Smooth muscle cell of trachea (primary cell): ENCODE data around the gene HRAS. TPM values are rescaled to one million over a fixed set of nuclear protein-coding genes. Genes with fewer than 3 reads are reported as not detected.

Experiments
- total RNA-seq: library from RNA; depleted of rRNA; stranded (reverse); fragments of >200 nt; gene quantifications from 2 replicates; pipeline ENCODE4 v1.2.1, GENCODE V29; 2014

Gene HRAS
- 49.5 and 62.4 TPM in 2 replicates for total RNA-seq

DNA sequence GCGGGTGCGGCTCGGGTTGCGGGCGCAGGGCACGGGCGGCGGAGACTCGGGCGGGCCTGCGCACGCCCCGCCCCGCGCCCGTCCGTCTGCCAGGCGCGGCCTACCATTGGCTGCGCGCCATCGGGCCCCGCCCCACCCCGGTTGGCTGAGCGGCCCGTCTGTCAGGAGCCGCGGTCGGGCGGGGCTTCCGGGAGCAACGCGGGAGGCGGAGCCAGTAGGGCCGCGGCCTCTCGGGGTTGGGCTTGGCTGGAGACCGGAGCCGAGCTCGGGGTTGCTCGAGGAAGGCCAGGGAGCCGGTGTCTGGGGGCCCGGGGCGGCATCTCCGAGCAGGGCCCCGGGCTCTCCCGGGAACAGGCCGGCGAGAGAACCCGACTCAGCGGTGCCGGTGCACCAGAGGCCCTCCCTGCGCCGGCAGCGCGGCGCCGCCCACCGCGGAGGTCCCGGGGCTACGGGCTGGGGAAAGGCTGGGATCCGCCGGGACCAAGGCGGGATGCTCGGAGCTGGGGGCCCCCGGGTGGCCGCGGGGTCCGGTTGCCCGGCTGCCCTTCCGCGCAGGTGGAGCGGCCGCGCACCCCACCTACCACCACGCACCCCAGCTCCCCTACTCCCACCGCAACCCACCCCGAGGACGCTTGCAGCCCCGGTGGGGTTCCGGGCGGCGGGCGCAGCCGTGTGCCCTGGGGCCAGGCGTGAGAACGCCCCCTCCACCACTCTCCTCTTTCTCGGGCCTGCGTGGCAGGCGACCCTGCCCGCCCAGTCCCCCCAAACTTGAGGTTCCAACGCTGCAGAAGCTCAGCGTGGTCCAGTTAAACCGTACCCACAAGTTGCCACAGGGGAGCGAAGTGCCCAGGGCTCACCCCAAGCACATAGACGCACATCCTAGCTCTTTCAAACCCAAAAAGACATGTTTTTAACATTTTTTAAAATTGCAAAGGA, at the start of gene HRAS:
HRAS (minus strand) TSS at position 58 of the 936 bp plus-strand sequence.

DNA sequence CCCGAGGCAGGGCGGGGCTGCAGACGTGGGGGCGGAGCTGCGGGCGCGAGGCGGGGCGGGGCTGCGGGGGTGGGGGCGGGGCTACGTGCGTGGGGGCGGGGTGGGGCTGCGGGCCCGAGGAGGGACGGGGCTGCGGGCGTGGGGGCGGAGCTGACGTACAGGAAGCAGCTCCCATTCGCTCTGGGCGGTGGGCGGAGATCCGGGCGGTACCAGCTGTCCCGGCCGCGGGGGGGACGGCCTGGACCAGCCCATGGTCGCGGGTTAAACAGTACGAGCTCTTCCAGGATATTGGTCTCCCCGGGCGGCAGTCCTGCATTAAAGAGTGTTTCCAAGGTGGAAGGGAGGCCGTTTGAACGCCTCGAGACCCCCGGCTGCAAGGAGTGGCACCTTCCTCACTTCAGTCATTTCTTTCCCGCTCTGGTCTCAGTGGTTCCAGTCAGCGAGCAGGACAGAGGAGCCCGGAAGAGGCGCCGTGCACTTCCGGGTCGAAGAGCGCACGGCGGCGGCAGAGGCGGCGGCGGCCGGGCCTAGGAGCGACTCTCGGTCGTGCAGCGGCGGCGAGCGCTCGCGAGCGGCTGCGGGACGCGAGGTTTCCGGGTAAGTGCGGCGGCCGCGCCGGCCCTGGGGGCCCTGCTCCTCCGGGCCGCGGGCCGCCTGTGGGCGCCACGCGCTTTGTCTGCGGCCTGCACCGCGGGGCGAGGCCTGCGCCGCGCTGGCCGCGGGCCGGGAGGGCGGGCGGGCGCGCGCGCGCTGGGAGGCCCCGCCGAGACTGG, 40.8 kb upstream of the HRAS start, which contains the start of gene PHRF1:
PHRF1 (plus strand) TSS at position 475 of the 773 bp plus-strand sequence. CDS start 5,043 bp downstream, outside the sequence.

DNA sequence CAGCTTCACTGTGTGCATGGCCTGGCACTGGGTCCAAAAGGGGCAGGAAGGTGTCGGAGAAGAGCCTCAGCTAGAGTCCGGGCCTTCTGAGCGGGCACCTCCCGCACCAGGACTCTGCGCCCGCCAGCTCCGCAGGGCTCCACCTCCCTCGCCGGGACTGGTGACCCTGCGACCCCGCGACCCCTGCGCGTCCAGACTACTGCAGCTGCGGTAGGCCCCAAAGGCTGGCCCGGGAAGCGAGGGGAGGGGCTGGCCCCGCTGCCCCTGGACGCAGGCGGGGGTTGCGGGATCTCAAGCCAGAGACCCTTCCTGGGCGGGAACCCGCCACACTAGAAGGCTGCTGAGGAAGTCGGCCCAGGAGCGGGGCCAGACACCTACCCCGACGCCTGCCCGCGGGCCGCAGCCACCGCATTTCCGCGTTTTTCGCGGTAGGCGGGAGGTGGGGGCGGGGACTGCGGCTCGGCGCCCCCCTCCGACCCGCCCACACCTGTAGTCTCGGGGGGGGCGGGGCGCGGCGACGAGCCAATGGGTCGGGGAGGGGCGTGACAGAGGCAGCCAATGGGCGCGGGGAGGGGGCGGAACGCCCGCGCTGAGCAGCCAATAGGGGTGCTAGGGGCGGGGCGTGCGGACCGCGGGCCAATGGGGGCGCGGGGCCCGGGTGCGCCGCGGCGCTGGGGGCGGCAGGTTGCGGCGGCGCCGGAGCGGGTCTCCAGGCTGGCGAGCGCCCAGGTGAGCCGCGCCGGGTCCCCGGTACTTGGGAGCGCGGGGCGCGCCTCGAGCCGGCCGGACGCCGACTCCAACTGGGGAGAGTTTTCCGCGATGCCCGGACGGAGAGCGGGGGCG, 25.1 kb upstream of the HRAS start, which contains the start of the genes LMNTD2 and RASSF7:
LMNTD2 (minus strand) TSS at position 434 of the 843 bp plus-strand sequence; CDS start at position 412, 22 bp downstream.
RASSF7 (plus strand) TSS at position 666 of the 843 bp plus-strand sequence. CDS start 799 bp downstream, outside the sequence.

DNA sequence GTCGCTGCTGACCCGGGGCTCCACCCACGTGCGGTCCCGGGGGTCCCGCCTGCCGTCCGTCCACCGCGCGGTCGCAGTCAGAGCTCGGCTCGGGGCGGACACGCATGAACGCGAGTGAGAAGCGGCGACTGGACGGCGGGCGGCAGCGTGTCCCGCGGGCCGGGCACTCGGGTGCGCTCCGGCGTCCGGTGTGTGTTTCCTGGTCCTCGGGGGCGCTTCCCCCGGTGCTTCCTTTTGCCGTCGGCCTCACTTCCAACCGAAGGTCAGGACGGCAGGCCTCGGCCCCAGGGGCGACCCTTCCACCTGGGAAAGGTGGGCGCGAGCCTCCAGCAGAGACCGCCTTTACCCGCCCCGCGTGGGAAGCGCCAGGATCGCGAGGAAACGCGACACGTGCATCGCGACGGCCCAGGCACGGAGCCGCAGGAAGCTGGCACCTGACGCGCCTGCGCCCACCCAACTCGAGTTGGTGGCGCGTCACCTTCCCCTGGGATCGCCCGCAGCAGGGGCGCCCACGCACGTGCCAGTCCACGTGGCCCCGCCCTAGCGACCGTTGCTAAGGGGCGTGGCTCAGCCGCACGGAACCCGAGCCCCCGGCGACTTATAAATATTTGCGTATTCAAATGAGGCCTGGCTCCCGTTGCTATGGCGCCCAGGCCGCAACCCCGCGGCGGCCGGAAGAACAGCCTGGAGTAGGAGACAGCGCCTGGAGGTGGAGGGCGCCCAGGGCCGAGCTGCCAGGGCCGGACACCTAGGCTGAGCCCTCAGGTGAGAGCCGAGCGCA, 1.7 kb upstream of the HRAS start, which contains the start of gene LRRC56:
LRRC56 (plus strand) TSS at position 687 of the 781 bp plus-strand sequence. CDS start 3,158 bp downstream, outside the sequence.

DNA sequence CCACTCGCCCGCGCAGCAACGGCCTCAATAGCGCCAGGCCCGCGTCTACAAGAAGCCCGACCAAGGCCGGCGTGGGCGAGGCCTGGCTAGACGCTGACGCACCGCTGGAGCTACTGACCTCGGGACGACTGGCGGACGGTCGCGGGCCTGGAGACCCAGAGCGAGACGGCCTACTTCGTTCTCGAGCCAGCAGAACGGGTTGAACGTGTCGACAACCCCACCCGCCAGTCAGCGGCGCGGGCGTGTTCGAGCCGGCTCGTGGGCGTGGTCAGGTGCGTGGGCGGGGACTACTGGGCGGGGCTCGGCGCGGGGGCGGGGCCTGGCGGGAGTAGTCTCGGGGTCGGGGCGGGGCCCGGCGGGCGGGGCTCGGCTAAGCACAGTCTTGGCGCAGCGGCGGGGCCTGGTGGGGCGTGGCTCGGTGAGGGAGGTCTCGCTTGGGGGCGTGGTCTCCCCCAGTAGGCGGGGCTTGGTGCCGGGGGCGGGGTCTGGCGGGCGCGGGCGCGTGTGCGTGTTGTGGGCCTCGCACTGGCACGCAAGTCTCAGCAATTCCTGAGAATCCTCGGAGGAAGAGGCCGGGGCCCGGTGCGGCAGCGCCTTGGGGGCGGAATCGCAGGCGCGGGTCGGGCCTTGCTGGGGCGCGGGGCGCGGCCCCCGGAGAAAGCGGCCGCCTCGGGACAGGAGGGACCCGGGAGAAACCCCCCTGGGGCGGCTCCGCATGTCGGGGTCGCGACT, 28.2 kb downstream of the HRAS start, which contains the start of gene RNH1:
RNH1 (minus strand) TSS at position 248 of the 732 bp plus-strand sequence. CDS start 5,080 bp downstream, outside the sequence.

Other genes with a start within 250 kb of the HRAS start
- gene PGGHG, start 246.4 kb downstream of the HRAS start, total RNA-seq: 7.9 and 18.0 TPM in 2 replicates
- 0.50 TPM in 1 of 2 replicates, not detected in the other for gene IFITM5, start 236.1 kb downstream of the HRAS start, total RNA-seq
- gene IFITM2, start 227.8 kb downstream of the HRAS start, total RNA-seq: 49.7 and 93.9 TPM in 2 replicates
- gene IFITM1, start 221.5 kb downstream of the HRAS start, total RNA-seq: 20.9 and 31.6 TPM in 2 replicates
- gene IFITM3, start 214.7 kb downstream of the HRAS start, total RNA-seq: 33.3 and 84.0 TPM in 2 replicates
- gene B4GALNT4, start 166.1 kb downstream of the HRAS start, total RNA-seq: 3.3 and 4.7 TPM in 2 replicates
- 1.7 and 2.8 TPM in 2 replicates for gene PKP3, start 141.4 kb downstream of the HRAS start, total RNA-seq
- 17.5 and 18.5 TPM in 2 replicates for gene SIGIRR, start 120.6 kb downstream of the HRAS start, total RNA-seq
- gene ANO9, start 93.6 kb downstream of the HRAS start, total RNA-seq: 0.17 TPM in 1 of 2 replicates, not detected in the other
- 35.9 and 40.5 TPM in 2 replicates for gene PTDSS2, start 85.3 kb downstream of the HRAS start, total RNA-seq
- 538 and 702 TPM in 2 replicates for gene RNH1, start 28.3 kb downstream of the HRAS start, total RNA-seq
- gene LRRC56, start 2.0 kb upstream of the HRAS start, total RNA-seq: 0.73 and 1.5 TPM in 2 replicates
- gene LMNTD2, start 25.2 kb upstream of the HRAS start, total RNA-seq: 0.29 and 0.33 TPM in 2 replicates
- gene RASSF7, start 25.4 kb upstream of the HRAS start, total RNA-seq: 2.3 and 4.4 TPM in 2 replicates
- 21.2 and 29.8 TPM in 2 replicates for gene PHRF1, start 40.9 kb upstream of the HRAS start, total RNA-seq
- 7.7 and 11.9 TPM in 2 replicates for gene IRF7, start 80.4 kb upstream of the HRAS start, total RNA-seq
- under 0.01 TPM in 1 of 2 replicates, not detected in the other for gene CDHR5, start 89.4 kb upstream of the HRAS start, total RNA-seq
- not detected in 2 replicates for gene SCT, start 91.6 kb upstream of the HRAS start, total RNA-seq
- gene DRD4, start 101.7 kb upstream of the HRAS start, total RNA-seq: not detected in 2 replicates
- gene DEAF1, start 159.6 kb upstream of the HRAS start, total RNA-seq: 26.6 and 58.4 TPM in 2 replicates
- 13.7 and 14.8 TPM in 2 replicates for gene TMEM80, start 160.2 kb upstream of the HRAS start, total RNA-seq
- gene EPS8L2, start 170.7 kb upstream of the HRAS start, total RNA-seq: 68.4 and 125 TPM in 2 replicates
- 166 and 171 TPM in 2 replicates for gene TALDO1, start 211.9 kb upstream of the HRAS start, total RNA-seq
- 29.7 and 58.1 TPM in 2 replicates for gene GATD1, start 241.9 kb upstream of the HRAS start, total RNA-seq